C4-2B (cell line): Measurements from ENCODE around the gene AIG1.

ENCODE experiments used
- ZFX ChIP-seq: fragments of 450-650 bp; IDR thresholded peaks from 2 replicates; pipeline ENCODE4 v1.6.1; 2017
- TF ChIP-seq, protein P1 (sequence below): fragments of 450-650 bp; conservative IDR thresholded peaks from 2 replicates; pipeline ENCODE4 v1.5.1; 2017; ENCODE audit warnings: mild to moderate bottlenecking

DNA sequence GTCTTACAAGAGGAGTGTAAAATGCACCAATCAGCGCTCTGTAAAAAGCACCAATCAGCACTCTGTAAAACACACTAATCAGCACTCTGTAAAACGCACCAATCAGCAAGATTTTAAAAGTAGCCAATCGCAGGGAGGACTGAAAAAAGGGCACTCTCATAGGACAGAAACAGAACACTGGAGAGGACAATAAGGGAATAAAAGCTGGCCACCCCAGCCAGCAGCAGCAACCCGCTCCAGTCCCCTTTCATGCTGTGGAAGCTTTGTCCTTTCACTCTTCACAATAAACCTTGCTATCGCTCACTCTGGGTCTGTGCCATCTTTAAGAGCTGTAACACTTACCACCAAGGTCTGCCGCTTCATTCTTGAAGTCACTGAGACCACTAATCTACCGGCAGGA lies 1.7 kb upstream of the AIG1 start:
- TF ChIP-seq, protein P1, sequence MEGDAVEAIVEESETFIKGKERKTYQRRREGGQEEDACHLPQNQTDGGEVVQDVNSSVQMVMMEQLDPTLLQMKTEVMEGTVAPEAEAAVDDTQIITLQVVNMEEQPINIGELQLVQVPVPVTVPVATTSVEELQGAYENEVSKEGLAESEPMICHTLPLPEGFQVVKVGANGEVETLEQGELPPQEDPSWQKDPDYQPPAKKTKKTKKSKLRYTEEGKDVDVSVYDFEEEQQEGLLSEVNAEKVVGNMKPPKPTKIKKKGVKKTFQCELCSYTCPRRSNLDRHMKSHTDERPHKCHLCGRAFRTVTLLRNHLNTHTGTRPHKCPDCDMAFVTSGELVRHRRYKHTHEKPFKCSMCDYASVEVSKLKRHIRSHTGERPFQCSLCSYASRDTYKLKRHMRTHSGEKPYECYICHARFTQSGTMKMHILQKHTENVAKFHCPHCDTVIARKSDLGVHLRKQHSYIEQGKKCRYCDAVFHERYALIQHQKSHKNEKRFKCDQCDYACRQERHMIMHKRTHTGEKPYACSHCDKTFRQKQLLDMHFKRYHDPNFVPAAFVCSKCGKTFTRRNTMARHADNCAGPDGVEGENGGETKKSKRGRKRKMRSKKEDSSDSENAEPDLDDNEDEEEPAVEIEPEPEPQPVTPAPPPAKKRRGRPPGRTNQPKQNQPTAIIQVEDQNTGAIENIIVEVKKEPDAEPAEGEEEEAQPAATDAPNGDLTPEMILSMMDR: no peak
- no peak for TF ChIP-seq ZFX
